ENCODE data around the gene INO80. TPM values are rescaled to one million over a fixed set of nuclear protein-coding genes. Genes with fewer than 3 reads are reported as not detected.

Gene INO80
- total RNA-seq, 2 donors from 2014 or later: 9.4 to 16.4 TPM

DNA sequence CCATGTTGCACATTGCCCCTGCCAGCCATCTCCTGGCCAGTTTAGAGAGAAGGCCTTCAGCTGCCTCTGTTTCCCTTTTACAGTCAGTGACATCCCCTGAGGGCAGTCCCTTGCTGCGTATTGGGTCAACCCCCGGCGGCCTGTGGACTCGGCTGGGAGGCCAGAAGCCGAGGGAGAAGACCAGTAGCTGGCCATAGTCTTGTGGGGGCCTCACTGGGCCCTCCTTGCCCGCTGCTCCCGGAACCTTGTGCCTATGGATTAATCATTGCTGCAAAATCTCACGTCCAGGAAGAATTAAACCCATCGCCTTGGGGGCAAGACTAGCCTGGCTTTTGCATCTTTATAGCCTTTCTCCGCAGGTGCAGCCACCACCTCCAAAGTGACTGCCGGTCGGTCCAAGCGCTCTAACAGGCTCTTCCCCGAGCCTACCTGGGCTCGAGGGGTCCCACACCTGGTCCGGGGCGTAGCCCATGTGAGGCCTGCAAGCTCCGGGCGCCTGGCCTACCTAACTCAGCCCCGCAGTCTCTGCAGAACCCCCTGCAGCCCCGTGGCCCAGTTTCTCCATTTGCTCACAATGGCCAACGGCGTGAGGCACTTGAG is 163.7 kb downstream of the INO80 start:
- no peaks in the 10 kb centered on the region for H3K9me3 ChIP-seq
- H3K4me1 ChIP-seq: peaks cover 0 to 36% of the 10 kb centered on the region in 2 donors
- no peak for DNase-seq (ENCODE audit: low spot score)
- TF ChIP-seq, protein P1, sequence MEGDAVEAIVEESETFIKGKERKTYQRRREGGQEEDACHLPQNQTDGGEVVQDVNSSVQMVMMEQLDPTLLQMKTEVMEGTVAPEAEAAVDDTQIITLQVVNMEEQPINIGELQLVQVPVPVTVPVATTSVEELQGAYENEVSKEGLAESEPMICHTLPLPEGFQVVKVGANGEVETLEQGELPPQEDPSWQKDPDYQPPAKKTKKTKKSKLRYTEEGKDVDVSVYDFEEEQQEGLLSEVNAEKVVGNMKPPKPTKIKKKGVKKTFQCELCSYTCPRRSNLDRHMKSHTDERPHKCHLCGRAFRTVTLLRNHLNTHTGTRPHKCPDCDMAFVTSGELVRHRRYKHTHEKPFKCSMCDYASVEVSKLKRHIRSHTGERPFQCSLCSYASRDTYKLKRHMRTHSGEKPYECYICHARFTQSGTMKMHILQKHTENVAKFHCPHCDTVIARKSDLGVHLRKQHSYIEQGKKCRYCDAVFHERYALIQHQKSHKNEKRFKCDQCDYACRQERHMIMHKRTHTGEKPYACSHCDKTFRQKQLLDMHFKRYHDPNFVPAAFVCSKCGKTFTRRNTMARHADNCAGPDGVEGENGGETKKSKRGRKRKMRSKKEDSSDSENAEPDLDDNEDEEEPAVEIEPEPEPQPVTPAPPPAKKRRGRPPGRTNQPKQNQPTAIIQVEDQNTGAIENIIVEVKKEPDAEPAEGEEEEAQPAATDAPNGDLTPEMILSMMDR (IDR thresholded peaks at IDR 0.05): no peak
- H3K27ac ChIP-seq: peak overlapping the region; percentile 56 to 76
- no peaks in the 10 kb centered on the region for H3K36me3 ChIP-seq
- peak overlapping the region; percentile 69 to 76 for H3K4me3 ChIP-seq
- no peaks in the 10 kb centered on the region for H3K27me3 ChIP-seq

DNA sequence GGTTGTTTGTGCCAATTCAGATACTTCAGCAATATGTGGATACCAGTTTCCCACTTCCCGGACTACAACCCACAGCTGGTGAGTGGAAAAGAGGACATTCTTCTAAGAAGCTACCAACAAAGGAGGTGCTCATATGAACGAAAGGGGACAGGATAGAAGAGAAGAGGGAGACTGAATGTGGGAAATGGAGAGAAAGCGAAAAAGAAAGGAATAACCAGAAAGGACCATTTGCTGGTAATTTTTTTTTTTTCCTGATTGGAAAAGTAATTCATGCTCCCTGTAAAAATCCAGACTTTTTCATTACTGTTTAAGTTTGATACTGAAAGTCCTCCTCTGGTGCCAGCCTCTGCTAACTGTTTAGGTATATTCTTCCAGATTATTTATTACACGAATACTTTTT is 164.3 kb downstream of the INO80 start:
- Histone ChIP-seq H3K4me1 (peaks cover 0 to 30% of the 10 kb centered on the region in 2 donors), H3K27ac (no peak overlapping the region), H3K36me3 (no peaks in the 10 kb centered on the region), H3K4me3 (no peak overlapping the region), H3K27me3 (no peaks in the 10 kb centered on the region), H3K9me3 (no peaks in the 10 kb centered on the region)
- no peak for DNase-seq (ENCODE audit: low spot score)
- TF ChIP-seq, protein P1 (IDR thresholded peaks at IDR 0.05): no peak

DNA sequence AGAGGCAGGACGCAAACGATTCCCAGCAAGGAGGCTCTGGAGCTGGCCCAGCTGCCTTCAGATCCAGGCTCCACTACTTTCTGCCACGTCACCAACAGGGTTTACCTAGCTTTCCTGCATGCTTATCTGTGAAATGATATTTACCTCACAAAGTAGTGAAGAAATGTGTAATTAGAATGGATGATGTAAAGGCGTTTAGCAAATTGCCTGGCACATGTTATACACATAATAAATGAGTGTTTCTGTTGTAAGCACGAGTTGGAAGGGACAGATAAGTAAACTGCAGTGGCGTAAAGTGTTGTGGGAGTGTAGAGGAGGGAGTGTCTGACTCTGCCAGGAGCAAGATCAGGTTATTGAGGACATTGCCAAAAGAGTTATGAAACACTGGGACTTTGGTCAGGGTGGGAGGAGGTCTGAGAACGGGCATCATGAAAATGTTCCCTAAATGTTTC is 166.3 kb downstream of the INO80 start:
- Histone ChIP-seq H3K36me3 (no peaks in the 10 kb centered on the region), H3K27me3 (no peaks in the 10 kb centered on the region), H3K27ac (no peak overlapping the region), H3K4me1 (peaks cover 0 to 17% of the 10 kb centered on the region in 2 donors), H3K4me3 (no peak overlapping the region), H3K9me3 (no peaks in the 10 kb centered on the region)
- no peak for DNase-seq (ENCODE audit: low spot score)
- TF ChIP-seq, protein P1 (IDR thresholded peaks at IDR 0.05): no peak

DNA sequence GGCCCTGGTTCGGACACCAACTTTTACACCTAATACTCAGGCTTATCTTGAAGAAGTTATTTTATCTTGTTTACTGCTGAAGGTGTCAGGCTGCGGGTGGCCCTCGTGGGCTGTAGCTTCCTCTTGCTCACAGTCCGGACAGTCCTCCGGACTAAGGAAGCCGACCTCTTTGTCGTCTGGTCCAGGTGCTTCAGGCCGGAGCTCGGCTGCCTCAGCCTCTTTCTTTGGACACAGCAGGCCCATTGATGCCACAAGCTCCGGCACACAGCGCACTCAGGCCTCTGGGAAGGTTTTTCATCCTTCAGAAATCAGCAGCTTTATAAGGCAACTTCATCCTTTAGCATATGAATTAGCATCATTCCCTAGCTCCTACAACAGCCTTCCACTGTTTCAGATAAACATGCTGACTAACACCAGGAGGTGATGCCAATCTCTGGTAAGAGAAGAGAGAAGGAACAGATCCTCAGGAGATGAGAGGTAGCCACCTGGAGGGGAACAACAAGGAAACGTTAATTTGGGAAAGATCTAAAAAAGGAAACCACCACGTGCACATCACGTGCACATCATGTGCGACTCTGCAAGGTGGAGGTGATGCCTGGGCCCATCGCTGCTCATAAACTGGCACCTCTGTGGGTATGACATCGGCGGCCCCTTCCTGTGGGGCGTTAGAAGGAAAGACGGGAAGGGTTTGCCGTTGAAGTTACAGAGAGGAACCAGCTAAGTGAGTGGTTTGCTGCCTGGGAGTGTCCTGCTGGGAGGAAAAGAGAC is 167.2 kb downstream of the INO80 start:
- TF ChIP-seq, protein P1 (IDR thresholded peaks at IDR 0.05): no peak
- Histone ChIP-seq H3K27ac (no peak overlapping the region), H3K27me3 (no peaks in the 10 kb centered on the region), H3K9me3 (no peaks in the 10 kb centered on the region), H3K36me3 (no peaks in the 10 kb centered on the region), H3K4me3 (no peak overlapping the region), H3K4me1 (peaks cover 0 to 15% of the 10 kb centered on the region in 2 donors)
- DNase-seq (ENCODE audit: low spot score): no peak

DNA sequence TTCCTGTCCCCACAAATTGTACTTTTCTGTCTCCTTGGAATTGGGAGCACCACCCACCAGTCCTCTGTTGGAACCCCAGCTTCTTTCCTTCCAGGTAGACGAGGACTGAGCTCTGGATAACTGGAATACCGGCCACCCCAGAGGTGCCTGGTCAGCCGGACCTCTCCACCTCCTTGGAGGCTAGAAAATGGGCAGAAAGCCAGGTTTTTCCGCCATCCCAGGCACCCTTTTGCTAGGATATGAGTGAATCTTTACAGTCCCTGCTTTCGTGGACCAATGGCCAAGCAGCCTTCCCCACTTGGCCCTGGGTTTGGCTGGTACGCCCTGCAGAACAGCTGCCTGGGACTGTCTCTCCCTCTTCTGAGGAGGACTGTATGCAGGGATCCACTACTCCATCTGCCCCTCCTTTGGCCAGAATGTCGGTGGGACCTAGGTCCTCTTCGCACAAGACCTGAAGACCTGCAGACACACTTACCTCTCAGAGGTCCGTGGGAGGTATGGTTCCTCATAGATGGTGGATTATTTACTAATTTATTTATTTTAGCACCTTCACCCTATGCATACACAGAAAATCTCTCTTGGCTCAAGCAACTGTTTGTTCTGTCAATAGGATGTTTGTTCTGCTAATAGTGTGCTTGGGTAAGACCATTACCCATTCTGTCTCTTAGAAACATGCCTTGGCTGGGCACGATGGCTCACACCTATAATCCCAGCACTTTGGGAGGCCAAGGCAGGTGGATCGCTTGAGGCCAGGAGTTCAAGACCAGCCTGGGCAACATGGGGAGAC is 171.4 kb downstream of the INO80 start:
- Histone ChIP-seq H3K9me3 (no peaks in the 10 kb centered on the region), H3K4me3 (no peak overlapping the region), H3K27ac (no peak overlapping the region), H3K27me3 (no peaks in the 10 kb centered on the region), H3K36me3 (no peaks in the 10 kb centered on the region), H3K4me1 (peaks cover 0 to 31% of the 10 kb centered on the region in 2 donors)
- DNase-seq (ENCODE audit: low spot score): no peak
- TF ChIP-seq, protein P1 (IDR thresholded peaks at IDR 0.05): no peak

All from right atrium auricular region (tissue), 2 donors.